Activated CD4-positive, alpha-beta T cell treated with anti-CD3 and anti-CD28 coated beads for 24 hours (primary cell): Measurements from ENCODE around the gene TRIM41.
"Not testable (repeated sequence)": the region's sequence is repeated elsewhere in the genome, so short reads cannot be mapped to it uniquely, and the experiment has no call there.

Source experiments
- DNase-seq, 2 donors: peaks; one replicate each; pipeline ENCODE4 v3.0.0-alpha.2; 2020; ENCODE audit warnings: low read depth in 2 of 2

The TRIM41 gene

GRCh38 chr5:181210148-181210547 is 12.9 kb upstream of the TRIM41 start:
- DNase-seq, result not testable (repeated sequence)

GRCh38 chr5:181210698-181211097 is 12.4 kb upstream of the TRIM41 start:
- DNase-seq, result not testable (repeated sequence)

GRCh38 chr5:181211208-181211607 is 11.9 kb upstream of the TRIM41 start:
- DNase-seq, result no peak

- no peak for DNase-seq
These were observed 11.0 kb upstream of the TRIM41 start for GRCh38 chr5:181212080-181212479.

GRCh38 chr5:181212934-181213333 is 10.1 kb upstream of the TRIM41 start:
- DNase-seq, result no peak

GRCh38 chr5:181214249-181214648 is 8.8 kb upstream of the TRIM41 start:
- DNase-seq, result not testable (repeated sequence)

- no peak for DNase-seq
These were observed 6.8 kb upstream of the TRIM41 start for GRCh38 chr5:181215997-181216989.

GRCh38 chr5:181217111-181217802 is 5.8 kb upstream of the TRIM41 start:
- peak; percentile 45 to 67 for DNase-seq

- no peak for DNase-seq
These were observed 5.3 kb upstream of the TRIM41 start for GRCh38 chr5:181217803-181218062.

- no peak for DNase-seq
These were observed 4.3 kb upstream of the TRIM41 start for GRCh38 chr5:181218795-181219124.

GRCh38 chr5:181219262-181220177 is 3.6 kb upstream of the TRIM41 start:
- no peak for DNase-seq

GRCh38 chr5:181220178-181220515 is 2.9 kb upstream of the TRIM41 start:
- no peak for DNase-seq

- no peak for DNase-seq
These were observed 1.8 kb upstream of the TRIM41 start for GRCh38 chr5:181221105-181221791.

- peak; percentile 96 to 97 for DNase-seq
These were observed 1.1 kb upstream of the TRIM41 start for GRCh38 chr5:181221792-181222629.

GRCh38 chr5:181222630-181223057 is 437 bp upstream of the TRIM41 start:
- no peak for DNase-seq

- DNase-seq, result no peak
These were observed 778 bp downstream of the TRIM41 start for GRCh38 chr5:181223729-181224389.

- DNase-seq, result no peak
These were observed 1.5 kb downstream of the TRIM41 start for GRCh38 chr5:181224390-181225229.

GRCh38 chr5:181229996-181230395 is 6.9 kb downstream of the TRIM41 start:
- DNase-seq, result no peak

GRCh38 chr5:181230551-181230950 is 7.5 kb downstream of the TRIM41 start:
- DNase-seq, result no peak
